ENCODE data around the gene ALPI.

DNA sequence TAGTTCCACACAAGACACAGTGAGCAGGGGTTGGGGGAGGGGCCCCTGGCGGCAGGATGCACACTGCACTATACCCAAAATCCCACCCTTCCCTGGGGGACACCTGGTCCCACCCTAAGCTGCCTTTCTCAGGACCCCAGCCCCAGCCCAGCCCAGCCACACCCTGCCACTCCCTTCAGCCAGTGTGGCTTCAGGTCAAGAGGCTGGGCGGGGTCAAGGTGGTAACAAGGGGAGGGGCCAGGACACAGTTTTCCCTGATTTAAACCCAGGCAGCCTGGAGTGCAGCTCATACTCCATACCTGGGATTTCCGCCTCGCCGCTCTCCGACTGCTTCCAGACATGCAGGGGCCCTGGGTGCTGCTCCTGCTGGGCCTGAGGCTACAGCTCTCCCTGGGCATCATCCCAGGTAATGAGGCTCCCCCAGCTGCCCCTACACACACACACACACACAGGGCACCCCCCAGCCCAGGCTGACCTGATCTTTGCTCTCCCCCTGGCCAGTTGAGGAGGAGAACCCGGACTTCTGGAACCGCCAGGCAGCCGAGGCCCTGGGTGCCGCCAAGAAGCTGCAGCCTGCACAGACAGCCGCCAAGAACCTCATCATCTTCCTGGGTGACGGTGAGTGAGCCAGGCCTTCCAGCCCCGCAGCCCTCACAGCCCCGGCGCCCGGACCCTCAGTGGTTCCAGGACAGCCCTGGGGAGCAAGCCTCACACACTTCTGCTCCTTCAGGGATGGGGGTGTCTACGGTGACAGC lies 49.2 kb upstream of the ALPI start, which contains the start of gene ALPG:
- TF ChIP-seq CTCF (conservative IDR thresholded peaks at IDR 0.05; ENCODE audit: low read depth, low read length): no peak
- no peak for TF ChIP-seq EZH2 (IDR thresholded peaks at IDR 0.05; ENCODE audit: low read length, unreplicated experiment)
